Measurements from ENCODE around the gene DCP1B.
A peak's percentile ranks its signal among the peaks of the same experiment; 100 is the strongest.

Gene DCP1B

DNA sequence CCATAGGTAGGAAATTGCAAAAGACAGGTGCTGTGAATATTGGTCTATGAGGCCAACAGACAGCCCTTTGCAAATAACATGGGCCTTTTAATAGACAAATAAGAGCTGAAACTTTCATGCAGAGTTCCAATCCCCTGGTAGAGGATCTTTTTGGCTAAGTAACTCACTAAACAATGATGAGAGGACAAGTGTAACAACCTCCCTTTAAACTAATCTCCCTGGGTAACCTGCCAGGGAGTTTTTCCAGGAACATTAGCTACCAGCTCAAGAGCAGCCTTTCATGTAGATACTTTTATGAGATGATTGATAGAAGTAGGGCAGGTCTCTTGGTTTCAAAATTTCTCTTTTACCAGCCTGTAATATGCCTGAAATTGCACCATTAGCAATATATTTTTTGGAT, 34.8 kb upstream of the DCP1B start:
- no peak for DNase-seq
- Histone ChIP-seq H3K36me3 (replicated peaks) (no peaks in the 10 kb centered on the region), H3K4me3 (ENCODE audit: low read depth, low read length) (no peak overlapping the region), H3K27ac (no peak overlapping the region), H3K27me3 (replicated peaks) (peaks cover 13% of the 10 kb centered on the region)
- TF ChIP-seq, protein P1, sequence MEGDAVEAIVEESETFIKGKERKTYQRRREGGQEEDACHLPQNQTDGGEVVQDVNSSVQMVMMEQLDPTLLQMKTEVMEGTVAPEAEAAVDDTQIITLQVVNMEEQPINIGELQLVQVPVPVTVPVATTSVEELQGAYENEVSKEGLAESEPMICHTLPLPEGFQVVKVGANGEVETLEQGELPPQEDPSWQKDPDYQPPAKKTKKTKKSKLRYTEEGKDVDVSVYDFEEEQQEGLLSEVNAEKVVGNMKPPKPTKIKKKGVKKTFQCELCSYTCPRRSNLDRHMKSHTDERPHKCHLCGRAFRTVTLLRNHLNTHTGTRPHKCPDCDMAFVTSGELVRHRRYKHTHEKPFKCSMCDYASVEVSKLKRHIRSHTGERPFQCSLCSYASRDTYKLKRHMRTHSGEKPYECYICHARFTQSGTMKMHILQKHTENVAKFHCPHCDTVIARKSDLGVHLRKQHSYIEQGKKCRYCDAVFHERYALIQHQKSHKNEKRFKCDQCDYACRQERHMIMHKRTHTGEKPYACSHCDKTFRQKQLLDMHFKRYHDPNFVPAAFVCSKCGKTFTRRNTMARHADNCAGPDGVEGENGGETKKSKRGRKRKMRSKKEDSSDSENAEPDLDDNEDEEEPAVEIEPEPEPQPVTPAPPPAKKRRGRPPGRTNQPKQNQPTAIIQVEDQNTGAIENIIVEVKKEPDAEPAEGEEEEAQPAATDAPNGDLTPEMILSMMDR (IDR thresholded peaks at IDR 0.05; ENCODE audit: low read depth, low read length, missing control alignments) = no peak
- in situ Hi-C loops (cut with HindIII; ENCODE audit: low pct_ligation_motif_present, low sequenced_read_pairs) = no loop called here

DNA sequence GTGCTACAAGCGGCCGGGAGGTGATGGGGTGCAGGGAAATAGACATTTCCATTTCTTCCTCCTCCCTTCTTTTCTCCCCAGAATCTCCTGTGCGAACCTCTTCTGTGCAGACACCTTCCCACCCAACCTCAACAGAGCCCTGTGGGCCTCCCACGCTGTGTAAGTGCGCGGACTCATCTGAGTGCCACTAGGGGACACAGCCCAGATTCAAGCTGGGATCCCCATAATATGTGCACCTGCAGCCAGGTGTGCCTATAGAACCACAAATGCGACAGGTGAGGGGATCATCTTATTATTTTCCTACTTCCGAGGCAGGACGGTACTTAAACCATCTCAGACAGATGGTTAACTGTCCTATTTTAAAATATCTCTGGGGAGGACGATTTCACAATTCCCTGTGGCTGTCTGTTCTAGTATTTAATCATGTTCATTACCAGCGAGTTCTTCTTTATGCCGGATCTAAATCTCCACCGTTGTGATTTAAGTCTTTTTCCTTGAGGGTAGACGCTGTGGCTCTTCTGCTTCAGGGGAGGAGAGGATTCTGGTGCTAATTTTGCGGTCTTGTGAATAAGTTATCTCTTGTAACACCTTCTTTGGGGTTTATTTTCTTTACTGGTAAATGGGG, 31.3 kb upstream of the DCP1B start:
- H3K4me3 ChIP-seq (ENCODE audit: low read depth, low read length) = peak overlapping the region; percentile 35

DNA sequence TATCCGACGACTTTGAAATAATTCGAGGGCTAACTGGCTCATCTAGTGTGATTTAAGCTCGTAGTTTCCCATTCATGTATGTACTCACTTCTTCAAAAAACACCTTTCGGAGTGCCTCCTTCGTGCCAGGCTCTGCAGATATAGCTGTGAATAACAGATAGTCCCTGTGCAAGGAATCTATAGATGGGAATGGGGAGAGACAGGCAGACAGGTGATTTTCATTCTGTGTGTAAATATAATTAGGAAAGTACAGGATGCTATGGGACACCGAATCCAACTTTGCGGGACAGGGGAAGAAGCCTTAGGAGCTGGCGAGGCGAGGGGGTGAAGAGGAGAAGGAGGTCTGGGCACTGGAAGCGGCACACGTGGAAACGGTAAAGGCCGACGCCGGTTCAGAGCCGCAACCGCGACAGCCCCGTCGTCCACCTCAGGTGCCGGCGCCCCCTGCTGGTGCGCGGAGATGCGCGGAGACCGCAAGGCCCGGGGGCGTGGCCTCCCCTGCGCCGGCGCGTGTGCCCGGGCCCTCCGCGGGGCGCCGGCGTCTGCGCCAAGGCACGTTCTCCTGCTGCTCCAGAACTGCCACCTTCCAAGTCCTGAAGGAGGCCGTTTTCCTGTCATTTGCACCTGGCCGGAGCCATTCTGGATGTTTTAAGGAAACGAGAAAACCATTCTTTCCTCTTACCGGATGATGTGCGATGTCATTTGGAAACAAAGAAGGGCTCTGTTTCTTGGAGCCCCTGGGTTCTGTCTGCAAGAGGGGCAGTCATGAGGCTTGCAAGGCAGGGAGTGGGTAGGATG, 30.6 kb upstream of the DCP1B start:
- peaks cover 18% of the 10 kb centered on the region for H3K27me3 ChIP-seq (replicated peaks)
- peak; percentile 40 for DNase-seq
- peak overlapping the region; percentile 35 for H3K4me3 ChIP-seq (ENCODE audit: low read depth, low read length)
- TF ChIP-seq, protein P1 (IDR thresholded peaks at IDR 0.05; ENCODE audit: low read depth, low read length, missing control alignments) = peak; percentile 72
- in situ Hi-C loops (cut with HindIII; ENCODE audit: low pct_ligation_motif_present, low sequenced_read_pairs) = no loop called here
- no peak overlapping the region for H3K27ac ChIP-seq
- H3K36me3 ChIP-seq (replicated peaks) = no peaks in the 10 kb centered on the region

More for the DNA sequence above, 31.3 kb upstream of the DCP1B start:
- H3K27ac ChIP-seq = no peak overlapping the region
- in situ Hi-C loops (cut with HindIII; ENCODE audit: low pct_ligation_motif_present, low sequenced_read_pairs) = no loop called here
- DNase-seq = no peak
- H3K27me3 ChIP-seq (replicated peaks) = peaks cover 19% of the 10 kb centered on the region
- no peaks in the 10 kb centered on the region for H3K36me3 ChIP-seq (replicated peaks)
- TF ChIP-seq, protein P1 (IDR thresholded peaks at IDR 0.05; ENCODE audit: low read depth, low read length, missing control alignments) = no peak

- in situ Hi-C loops (cut with HindIII; ENCODE audit: low pct_ligation_motif_present, low sequenced_read_pairs) = no loop called here
- Histone ChIP-seq H3K27ac (no peak overlapping the region), H3K36me3 (replicated peaks) (no peaks in the 10 kb centered on the region), H3K4me3 (ENCODE audit: low read depth, low read length) (no peak overlapping the region), H3K27me3 (replicated peaks) (peaks cover 19% of the 10 kb centered on the region)
- no peak for DNase-seq
- TF ChIP-seq, protein P1 (IDR thresholded peaks at IDR 0.05; ENCODE audit: low read depth, low read length, missing control alignments) = no peak
These were observed 28.2 kb upstream of the DCP1B start for GRCh38 chr12:2032506-2032905.

DNA sequence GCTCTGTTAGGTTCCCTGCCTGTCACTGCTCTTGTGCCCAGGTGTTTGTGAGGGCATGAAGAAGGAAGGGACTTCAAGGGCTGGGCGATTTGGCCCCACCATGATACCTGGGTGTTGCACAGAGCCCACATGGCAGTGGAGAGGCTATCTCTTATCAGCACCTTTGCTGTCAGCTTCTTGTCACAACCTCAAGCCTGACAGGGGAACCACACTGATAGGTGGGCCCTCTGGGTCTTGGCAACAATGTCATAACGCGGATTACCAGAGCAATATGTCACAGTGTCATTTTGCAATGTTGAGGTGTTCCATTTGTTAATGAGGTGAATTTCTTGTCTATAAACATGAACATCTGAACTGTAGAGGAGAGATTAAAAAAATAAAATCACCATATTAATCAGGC, 25.6 kb upstream of the DCP1B start:
- Histone ChIP-seq H3K36me3 (replicated peaks) (no peaks in the 10 kb centered on the region), H3K4me3 (ENCODE audit: low read depth, low read length) (no peak overlapping the region), H3K27ac (no peak overlapping the region), H3K27me3 (replicated peaks) (peaks cover 24% of the 10 kb centered on the region)
- in situ Hi-C loops (cut with HindIII; ENCODE audit: low pct_ligation_motif_present, low sequenced_read_pairs) = no loop called here
- DNase-seq = no peak
- TF ChIP-seq, protein P1 (IDR thresholded peaks at IDR 0.05; ENCODE audit: low read depth, low read length, missing control alignments) = no peak
